Suppressor macrophage (primary cell): ENCODE measurements around the gene UPK1B.

ENCODE experiments used
- DNase-seq, 4 experiments: peaks; one replicate each; pipeline ENCODE4 v3.0.0-alpha.2; 2020 to 2022

The UPK1B gene

GRCh38 chr3:119176778-119177177 is 3.4 kb downstream of the UPK1B start:
- no peak for DNase-seq

DNA sequence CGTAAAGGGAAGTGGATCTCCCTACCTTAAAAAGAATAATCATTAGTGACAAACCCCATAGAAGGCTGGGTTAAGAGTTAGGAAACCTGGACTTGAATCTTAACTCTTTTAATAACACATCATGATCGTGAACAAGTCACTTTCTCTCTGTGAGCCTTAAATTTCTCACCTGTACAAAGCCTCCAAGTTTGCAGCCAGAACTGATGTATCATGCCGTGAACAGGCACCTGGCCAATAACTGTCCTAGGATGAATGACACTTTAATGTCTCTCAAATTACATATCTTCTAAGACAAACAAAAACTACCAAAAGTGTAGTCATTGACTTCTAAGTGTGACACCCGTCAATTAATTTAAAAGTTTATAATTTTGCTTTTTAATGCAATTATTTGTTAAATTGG is 3.9 kb downstream of the UPK1B start:
- no peak for DNase-seq

GRCh38 chr3:119181765-119182164 is 8.4 kb downstream of the UPK1B start:
- DNase-seq = no peak

DNA sequence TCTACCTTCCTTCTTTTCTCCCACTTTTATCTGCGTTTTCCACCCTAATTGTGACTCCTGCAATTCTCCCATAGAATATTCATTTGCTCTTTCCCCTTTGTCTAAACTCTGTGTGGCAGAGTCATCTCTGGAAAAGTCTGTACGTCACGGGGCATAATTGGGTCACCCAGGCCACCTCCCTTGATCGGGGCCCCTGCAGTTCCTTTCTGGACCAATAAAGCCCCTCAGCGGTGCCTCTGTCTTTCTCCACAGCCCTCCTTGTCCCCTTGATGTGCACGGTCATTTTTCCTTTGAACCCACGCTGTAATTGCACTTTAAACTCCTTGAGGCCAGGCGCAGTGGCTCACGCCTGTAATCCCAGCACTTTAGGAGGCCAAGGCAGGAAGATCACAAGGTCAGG is 10.7 kb downstream of the UPK1B start:
- DNase-seq = no peak

DNA sequence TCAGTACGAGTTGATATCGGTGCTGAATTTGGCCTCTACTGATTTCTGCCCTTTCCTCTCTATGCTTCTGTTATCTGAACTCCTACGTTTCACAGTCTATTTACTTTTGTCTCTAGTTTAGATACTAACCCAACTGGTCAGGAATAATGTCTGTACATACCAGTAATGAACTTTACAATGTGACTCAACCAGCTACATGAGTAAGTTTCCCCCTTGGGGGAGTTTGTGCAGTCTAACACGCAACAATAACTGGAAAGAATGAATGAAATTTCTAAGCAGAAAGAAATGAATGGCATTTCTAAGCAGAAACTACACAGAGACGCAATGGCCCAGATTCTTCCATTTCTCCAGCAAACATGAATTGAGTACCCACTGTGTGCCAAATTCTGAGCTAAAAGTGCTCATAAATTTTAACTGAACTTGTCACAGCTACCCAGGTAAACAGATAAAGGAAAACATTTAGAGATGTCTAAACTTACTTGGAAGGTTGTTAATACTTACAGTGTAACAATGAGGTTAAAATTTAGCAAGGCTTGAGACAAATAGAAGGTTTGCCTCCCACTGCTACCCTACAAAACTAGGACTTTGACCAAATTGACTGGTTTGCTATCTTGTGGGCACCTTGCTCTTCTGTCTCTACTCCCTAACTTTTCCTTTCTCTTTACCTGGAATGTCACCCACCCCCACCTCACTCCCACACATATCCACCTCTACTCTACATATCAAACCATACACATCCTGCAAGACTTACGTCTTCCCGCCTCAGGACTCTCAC is 11.6 kb downstream of the UPK1B start:
- DNase-seq = no peak

GRCh38 chr3:119187266-119187665 is 13.9 kb downstream of the UPK1B start:
- DNase-seq = no peak

GRCh38 chr3:119191800-119192199 is 18.4 kb downstream of the UPK1B start:
- no peak for DNase-seq

DNA sequence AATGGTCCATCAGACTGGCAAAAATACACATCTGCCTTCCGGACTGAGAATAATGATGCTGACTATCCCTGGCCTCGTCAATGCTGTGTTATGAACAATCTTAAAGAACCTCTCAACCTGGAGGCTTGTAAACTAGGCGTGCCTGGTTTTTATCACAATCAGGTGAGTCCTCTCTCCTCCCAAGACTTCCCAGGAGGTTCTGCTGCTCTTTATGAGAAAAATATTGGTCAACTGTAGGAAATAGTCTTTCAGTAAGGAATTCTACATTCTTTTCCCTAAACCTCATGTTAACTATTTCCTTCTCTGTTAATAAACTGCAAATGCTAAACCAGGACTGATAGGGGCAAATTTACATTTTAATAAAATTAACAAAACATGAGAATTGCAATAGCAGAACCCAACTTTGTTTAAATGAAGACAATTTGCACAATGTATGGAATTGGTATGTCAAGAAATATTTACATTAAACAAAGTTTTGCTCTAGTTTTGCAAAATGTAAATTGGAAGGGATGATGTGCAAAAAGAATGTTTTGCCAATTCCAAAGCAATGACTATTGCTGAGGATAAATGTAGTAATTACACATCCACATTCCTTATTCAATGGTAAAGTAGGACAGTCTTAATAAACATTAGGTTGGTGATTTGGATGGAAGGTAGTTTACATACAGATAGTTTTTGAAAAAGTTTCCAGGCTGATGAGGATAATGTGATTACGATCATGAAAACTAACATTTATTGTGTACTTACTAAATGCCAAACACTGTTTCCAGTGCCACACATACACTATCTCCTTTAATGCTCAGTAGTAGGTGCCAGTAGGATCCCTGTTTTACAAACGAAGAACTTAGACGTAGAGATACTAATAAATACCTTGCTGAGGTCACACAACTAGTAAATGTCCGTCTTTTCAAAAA is 21.1 kb downstream of the UPK1B start:
- no peak for DNase-seq

DNA sequence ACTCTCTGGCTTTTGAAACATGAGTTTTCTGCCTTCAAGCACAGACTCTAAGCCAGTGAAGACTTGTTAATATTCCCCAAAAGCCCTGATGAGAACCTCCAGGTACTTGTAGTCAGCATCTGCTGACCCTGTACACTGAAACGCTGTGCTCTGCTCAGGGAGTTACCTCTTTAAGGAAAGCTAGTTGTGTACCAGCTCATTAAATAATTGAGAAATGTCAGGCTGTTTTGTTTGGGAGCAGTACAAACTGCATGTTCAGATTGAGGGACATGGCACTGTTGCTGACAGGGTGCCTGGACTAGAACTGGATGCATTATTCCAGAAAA is 21.7 kb downstream of the UPK1B start:
- DNase-seq = no peak

DNA sequence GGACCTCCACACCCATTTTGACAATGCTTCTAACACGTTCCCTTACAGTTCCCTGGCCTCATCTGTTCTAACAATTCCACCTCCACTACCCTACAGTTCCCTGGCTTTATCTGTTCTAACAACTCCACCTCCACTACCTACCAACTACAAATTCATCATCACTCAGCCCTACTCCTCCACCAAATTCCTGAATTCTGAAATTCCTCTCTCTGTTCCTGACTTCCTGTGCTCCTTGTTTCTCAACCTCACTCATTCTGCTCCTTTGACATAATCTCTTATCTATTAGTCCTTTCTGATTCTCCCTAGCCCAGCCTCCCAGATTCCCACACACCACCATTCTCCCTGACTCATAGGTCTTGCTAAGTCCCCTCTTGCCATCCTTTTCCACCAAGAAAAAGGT is 22.5 kb downstream of the UPK1B start:
- DNase-seq = no peak

- no peak for DNase-seq
Observed at GRCh38 chr3:119205209-119205608, 31.8 kb downstream of the UPK1B start.

GRCh38 chr3:119205685-119206084 is 32.3 kb downstream of the UPK1B start:
- peak in 1 of 4 experiments; percentile 3 for DNase-seq

DNA sequence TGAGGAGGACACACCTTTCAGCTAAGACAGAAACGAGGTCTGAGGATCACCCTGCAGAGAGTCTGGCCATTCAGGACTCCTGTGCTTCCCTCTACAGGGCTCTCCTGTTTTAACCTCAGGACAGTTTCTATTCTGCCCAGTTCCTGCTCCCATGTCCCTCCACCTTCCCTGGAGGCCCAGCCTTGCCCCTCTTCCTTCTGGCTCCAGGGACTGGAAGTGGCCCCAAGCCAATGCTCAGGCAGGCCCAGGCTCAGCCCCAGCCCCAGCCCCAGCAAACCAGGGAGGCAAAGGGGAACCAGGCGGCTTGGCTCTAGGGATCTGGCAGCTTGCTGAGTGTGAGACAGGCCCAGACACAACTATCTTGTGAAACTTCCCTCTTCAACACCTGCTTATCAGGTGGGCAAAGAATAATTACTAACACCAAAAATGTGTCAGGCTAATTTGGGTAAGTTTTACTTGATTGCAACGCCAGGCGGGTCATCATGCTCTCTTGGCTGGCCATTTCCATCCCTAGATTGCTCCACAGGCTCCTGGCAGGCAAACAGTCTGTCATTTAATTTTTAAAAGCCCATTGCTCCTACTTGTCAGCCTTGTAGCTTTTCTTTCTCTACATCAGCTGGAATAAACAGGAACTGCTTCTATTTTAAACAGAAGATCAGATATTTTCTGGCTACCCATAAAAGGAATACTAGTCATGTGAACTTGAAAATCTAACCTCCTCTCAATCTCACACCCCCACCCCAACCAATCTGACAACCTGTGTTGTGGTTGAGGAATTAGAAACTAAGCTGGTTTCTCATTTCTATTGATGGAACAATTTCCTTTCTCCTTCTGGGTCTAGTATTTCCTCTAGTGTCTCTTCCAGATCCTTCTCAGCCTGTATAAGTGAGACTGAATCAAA is 33.5 kb downstream of the UPK1B start:
- DNase-seq = no peak

DNA sequence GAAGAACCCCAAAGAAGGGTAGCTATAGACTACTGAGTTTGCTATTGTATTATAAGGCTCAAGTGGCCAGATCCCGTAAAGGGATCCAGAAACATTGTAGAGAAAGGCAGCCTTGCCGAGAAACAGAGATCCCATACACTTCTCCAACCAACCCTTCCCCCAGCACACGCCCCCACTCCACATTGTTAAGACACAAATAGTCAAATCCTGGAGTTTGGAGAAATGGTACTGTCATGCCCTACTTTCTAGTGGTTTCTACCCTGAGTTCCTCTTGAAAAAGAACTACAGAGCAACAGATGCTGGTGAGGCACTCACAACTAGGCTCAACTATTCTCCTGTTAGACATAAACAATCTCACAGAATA is 34.1 kb downstream of the UPK1B start:
- no peak for DNase-seq

DNA sequence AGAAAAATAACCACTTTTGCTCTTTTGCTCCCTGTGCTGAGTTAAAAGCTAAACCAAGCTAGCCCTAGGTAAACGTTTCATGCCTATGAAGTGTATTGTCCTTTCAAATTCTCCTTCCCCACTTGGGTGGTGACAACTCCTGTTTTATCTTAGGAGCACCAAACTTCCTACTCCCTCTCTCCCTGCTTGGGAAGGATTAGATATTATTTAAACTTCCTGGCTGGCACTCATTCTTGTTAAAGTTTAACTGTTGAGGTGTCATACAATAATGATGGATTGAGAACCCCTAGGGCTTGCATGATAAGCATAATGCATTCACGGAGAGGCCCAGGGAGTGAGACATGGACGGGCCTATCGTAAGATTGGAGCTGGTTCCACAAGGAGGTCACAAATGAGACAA is 37.8 kb downstream of the UPK1B start:
- DNase-seq = no peak

DNA sequence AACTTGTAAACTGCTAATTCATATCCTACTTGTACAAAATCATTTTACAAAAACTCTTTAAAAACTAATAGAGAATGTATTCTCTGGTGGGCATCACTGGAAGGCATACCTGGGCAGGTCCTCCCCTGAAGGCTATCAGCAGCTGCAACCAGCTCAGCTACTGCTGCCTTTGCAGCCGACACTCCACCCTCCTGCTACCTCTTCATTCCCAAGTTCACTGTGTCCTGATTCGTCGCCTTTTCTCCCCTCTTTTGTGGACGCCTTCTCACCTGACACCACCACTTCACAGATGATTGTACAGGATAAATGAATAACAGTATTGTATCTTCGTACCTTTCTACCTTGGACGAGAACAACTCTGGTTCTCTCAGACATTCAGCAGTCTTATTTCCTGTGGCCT is 38.4 kb downstream of the UPK1B start:
- DNase-seq = no peak

GRCh38 chr3:119219069-119219468 is 45.7 kb downstream of the UPK1B start:
- DNase-seq = no peak

DNA sequence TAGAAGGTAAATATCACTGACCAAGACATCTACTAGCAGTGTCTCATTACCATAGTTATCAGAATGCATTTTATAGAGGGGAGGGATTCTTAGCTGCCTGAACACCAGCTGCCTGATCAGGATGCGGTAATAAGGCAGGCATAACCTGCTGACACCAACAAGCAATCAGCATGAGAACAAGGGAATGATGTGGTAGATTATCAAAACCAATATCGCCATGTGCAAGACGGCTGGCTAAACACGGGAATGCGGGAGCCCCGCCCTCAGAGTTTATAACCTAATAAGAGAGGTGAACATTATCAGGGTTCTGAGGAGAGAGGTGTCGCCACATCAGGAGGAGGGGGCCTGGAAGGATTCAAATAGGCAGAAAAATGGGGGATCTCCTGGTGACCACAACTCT is 46.8 kb downstream of the UPK1B start:
- DNase-seq = no peak

DNA sequence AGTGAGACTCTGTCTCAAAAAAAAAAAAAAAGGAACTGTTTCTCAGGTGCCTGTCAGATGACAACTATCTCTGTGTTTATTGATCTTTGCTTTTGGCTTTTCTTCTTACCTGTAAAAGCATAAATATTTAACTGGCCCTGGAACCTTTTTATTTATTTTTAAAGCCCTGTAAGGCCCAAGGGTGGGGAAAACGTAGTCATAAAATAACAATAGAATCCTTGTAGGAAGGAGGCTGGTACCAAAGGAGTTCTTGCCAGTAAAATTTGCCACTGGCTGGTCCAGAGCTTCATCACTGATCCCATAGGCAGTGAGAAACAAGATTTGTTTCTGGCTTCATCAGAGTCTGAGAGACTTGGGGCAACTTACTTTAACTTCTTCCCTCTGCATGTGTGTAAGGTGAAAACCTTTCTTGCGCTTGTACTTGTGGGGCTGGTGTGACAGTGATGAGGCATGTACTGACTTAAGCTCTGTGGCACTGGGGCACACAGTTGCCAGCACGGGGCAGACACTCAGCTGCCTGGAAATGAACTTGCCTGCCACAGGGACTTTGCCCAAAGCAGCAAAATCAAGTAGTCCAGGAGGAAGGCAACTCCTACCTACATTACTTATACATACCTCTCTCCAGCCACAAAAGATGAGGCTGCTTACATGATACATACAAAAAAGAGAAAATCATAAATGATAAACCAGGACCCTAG is 47.7 kb downstream of the UPK1B start:
- DNase-seq = no peak

GRCh38 chr3:119221779-119222320 is 48.5 kb downstream of the UPK1B start:
- DNase-seq = no peak

DNA sequence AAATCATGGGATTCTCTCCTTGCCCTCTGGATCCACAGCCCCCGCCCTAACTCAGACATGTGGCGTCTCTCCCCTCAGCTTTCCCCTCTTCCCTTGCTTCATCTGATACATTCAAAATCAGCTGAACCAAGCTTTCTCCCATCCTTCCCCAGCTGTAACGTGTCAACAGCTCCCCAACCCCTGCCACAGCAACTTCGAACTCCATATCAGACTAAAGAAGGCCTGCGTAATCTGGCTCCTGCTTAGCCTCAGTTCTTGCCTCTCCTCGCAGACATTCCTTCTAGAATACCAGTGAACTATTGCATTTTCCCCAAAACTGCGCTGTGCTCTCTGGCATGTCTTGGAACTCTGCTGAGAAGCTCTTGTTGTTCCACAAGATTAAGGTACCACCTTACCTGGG is 49.0 kb downstream of the UPK1B start:
- no peak for DNase-seq

GRCh38 chr3:119223511-119223910 is 50.1 kb downstream of the UPK1B start:
- no peak for DNase-seq
